ENCODE results near the gene SAPCD2. TPM values are rescaled to one million over a fixed set of nuclear protein-coding genes. Genes with fewer than 3 reads are reported as not detected.
A peak's percentile ranks its signal among the peaks of the same experiment; 100 is the strongest.

Gene SAPCD2
- total RNA-seq, 1 experiment from 2014 or later: 29.8 TPM

GRCh38 chr9:137086531-137087408 is 16.4 kb upstream of the SAPCD2 start, which contains the start of gene MAN1B1:
Gene MAN1B1, plus strand, starts transcription at chr9:137086985. Its CDS starts 15 bp downstream, at chr9:137087000.
- Histone ChIP-seq H3K56ac (ENCODE audit: insufficient read length, low read depth, low read length) (no peak within 1 kb of the TSS), H3K79me2 (ENCODE audit: insufficient read depth, low read length) (no peaks in the 10 kb centered on the region), H3K18ac (ENCODE audit: insufficient read length, low read depth, low read length) (peak within 1 kb of the TSS; percentile 31), H3K79me1 (ENCODE audit: insufficient read depth, low read depth, low read length, poor library complexity, severe bottlenecking) (no peaks in the 10 kb centered on the region), H4K20me1 (ENCODE audit: control insufficient read depth, insufficient read depth, insufficient read length) (no peaks in the 10 kb centered on the region), H4K91ac (ENCODE audit: insufficient read length, low read depth, low read length) (no peak within 1 kb of the TSS), H3K4me1 (ENCODE audit: insufficient read depth, low read length) (no peaks in the 10 kb centered on the region), H2BK5ac (ENCODE audit: insufficient read length, low read length) (no peak within 1 kb of the TSS), H3K9ac (ENCODE audit: extremely low read depth, insufficient read length, low read length) (peak within 1 kb of the TSS; percentile 29), H3K23me2 (ENCODE audit: insufficient read length, low read depth, low read length, poor library complexity, severe bottlenecking) (peaks cover 12% of the 10 kb centered on the region), H2BK20ac (ENCODE audit: low read depth, low read length, poor library complexity, severe bottlenecking) (no peak within 1 kb of the TSS), H4K8ac (replicated peaks; ENCODE audit: insufficient read length, low read depth, low read length) (no peak within 1 kb of the TSS), H3K4me2 (ENCODE audit: insufficient read depth, insufficient read length, low read length) (peak within 1 kb of the TSS; percentile 79), H4K5ac (ENCODE audit: insufficient read length, low read depth, low read length) (no peak within 1 kb of the TSS), H3K27me3 (ENCODE audit: insufficient read depth, low read length) (no peaks in the 10 kb centered on the region), H3K27ac (ENCODE audit: insufficient read length, low read depth, low read length) (no peak within 1 kb of the TSS), H2AFZ (ENCODE audit: low read length) (no peak within 1 kb of the TSS), H2BK15ac (ENCODE audit: low read depth, low read length) (no peak within 1 kb of the TSS; the same call in 1 of the 2 replicates), H3T11ph (ENCODE audit: low read length) (no peak within 1 kb of the TSS), H2AK5ac (ENCODE audit: insufficient read length, low read length) (no peak within 1 kb of the TSS), H3K4ac (ENCODE audit: low read depth, low read length) (no peak within 1 kb of the TSS), H3K23ac (ENCODE audit: insufficient read length, low read depth, low read length) (no peak within 1 kb of the TSS), H3K9me3 (ENCODE audit: control insufficient read depth, low read depth, low read length) (no peaks in the 10 kb centered on the region), H2BK12ac (ENCODE audit: insufficient read length, low read depth, low read length) (no peak within 1 kb of the TSS), H2BK120ac (ENCODE audit: low read depth, low read length, poor library complexity, severe bottlenecking) (no peak within 1 kb of the TSS), H3K14ac (ENCODE audit: insufficient read depth, low read length) (peak within 1 kb of the TSS; percentile 19; the same call in 1 of the 2 replicates)
- no CpG with 5 or more reads among the region's 101 CpGs for WGBS (ENCODE audit: extremely low coverage, insufficient read length, low lambda C conversion rate)
- Mint-ChIP-seq H3K36me3 (ENCODE audit: insufficient read depth in 1 of 3, low read depth in 3 of 3) (peaks cover 0 to 12% (median 4%) of the 10 kb centered on the region in 3 experiments; a peak in 3 of 7 replicates), H3K27me3 (ENCODE audit: low read depth) (peaks cover 7% of the 10 kb centered on the region), H3K9me3 (no peaks in the 10 kb centered on the region), H3K4me1 (peaks cover 17 to 21% of the 10 kb centered on the region in 2 experiments), H3K27ac (peak within 1 kb of the TSS in 2 of 3 experiments; percentile 14 to 77; a peak in 3 of 7 replicates), H3K4me3 (peak within 1 kb of the TSS; percentile 82 to 93)
- no peak for TF ChIP-seq CTCF (conservative IDR thresholded peaks at IDR 0.05)
- peak; percentile 100 for DNase-seq

Measured in H9 (cell line).